KMS-11 (cell line): ENCODE data around the gene ATP6V1B1.

ENCODE experiments used
- H2AFZ ChIP-seq: fragments of 200-600 bp; sonication (generic); 2 replicates; pipeline ENCODE4 v1.6.1; 2016; ENCODE audit warnings: antibody characterized with exemption, mixed run types, low read depth
- H3K27ac ChIP-seq: fragments of 200-600 bp; sonication (generic); 2 replicates; pipeline ENCODE4 v1.6.1; 2016; ENCODE audit warnings: mild to moderate bottlenecking, mixed run types
- H3K27me3 ChIP-seq: fragments of 200-600 bp; sonication (generic); 2 replicates; pipeline ENCODE4 v1.6.1; 2017; ENCODE audit warnings: mild to moderate bottlenecking, low read depth, mixed run types, moderate library complexity; ENCODE audit not compliant: insufficient read depth
- H3K36me3 ChIP-seq: fragments of 200-600 bp; sonication (generic); 2 replicates; pipeline ENCODE4 v1.6.1; 2017; ENCODE audit warnings: mild to moderate bottlenecking, mixed run types; ENCODE audit not compliant: insufficient read depth
- H3K4me1 ChIP-seq: fragments of 200-600 bp; sonication (generic); 2 replicates; pipeline ENCODE4 v1.6.1; 2016; ENCODE audit warnings: mild to moderate bottlenecking, low read depth, mixed run types; ENCODE audit not compliant: poor library complexity, severe bottlenecking
- H3K4me2 ChIP-seq: fragments of 200-600 bp; sonication (generic); 2 replicates; pipeline ENCODE4 v1.7.0; 2016; ENCODE audit warnings: mild to moderate bottlenecking, mixed run types
- H3K4me3 ChIP-seq: fragments of 200-600 bp; sonication (generic); IDR thresholded peaks from 2 replicates; pipeline ENCODE4 v1.6.1; 2017; ENCODE audit warnings: low read depth, low read length, mixed read lengths; ENCODE audit not compliant: insufficient read depth
- H3K79me2 ChIP-seq: fragments of 200-600 bp; sonication (generic); 2 replicates; pipeline ENCODE4 v1.6.1; 2016; ENCODE audit warnings: low read depth, mixed run types; ENCODE audit not compliant: insufficient read depth
- H3K9ac ChIP-seq: fragments of 200-600 bp; sonication (generic); 2 replicates; pipeline ENCODE4 v1.6.1; 2016; ENCODE audit warnings: mild to moderate bottlenecking, mixed run types
- H4K20me1 ChIP-seq: fragments of 200-600 bp; sonication (generic); 2 replicates; pipeline ENCODE4 v1.6.1; 2016; ENCODE audit warnings: mild to moderate bottlenecking, mixed run types; ENCODE audit not compliant: insufficient read depth
- TF ChIP-seq, protein P1 (sequence below): fragments of 200-600 bp; sonication (generic); conservative IDR thresholded peaks from 2 replicates; pipeline ENCODE4 v1.6.1; 2017; ENCODE audit warnings: low read depth, mild to moderate bottlenecking, antibody characterized with exemption, low read length, moderate library complexity, mixed read lengths

Gene ATP6V1B1

GRCh38 chr2:70987386-70987785 is 51.7 kb downstream of the ATP6V1B1 start:
- Histone ChIP-seq H3K79me2 (peaks cover under 1% of the 10 kb centered on the region; the same call in 1 of the 2 replicates), H3K9ac (no peak overlapping the region), H2AFZ (no peak overlapping the region), H4K20me1 (no peaks in the 10 kb centered on the region), H3K36me3 (peaks cover 3% of the 10 kb centered on the region; the same call in 1 of the 2 replicates), H3K27ac (no peak overlapping the region), H3K4me3 (no peak overlapping the region), H3K27me3 (no peaks in the 10 kb centered on the region), H3K4me2 (no peak overlapping the region), H3K4me1 (no peaks in the 10 kb centered on the region)
- TF ChIP-seq, protein P1, sequence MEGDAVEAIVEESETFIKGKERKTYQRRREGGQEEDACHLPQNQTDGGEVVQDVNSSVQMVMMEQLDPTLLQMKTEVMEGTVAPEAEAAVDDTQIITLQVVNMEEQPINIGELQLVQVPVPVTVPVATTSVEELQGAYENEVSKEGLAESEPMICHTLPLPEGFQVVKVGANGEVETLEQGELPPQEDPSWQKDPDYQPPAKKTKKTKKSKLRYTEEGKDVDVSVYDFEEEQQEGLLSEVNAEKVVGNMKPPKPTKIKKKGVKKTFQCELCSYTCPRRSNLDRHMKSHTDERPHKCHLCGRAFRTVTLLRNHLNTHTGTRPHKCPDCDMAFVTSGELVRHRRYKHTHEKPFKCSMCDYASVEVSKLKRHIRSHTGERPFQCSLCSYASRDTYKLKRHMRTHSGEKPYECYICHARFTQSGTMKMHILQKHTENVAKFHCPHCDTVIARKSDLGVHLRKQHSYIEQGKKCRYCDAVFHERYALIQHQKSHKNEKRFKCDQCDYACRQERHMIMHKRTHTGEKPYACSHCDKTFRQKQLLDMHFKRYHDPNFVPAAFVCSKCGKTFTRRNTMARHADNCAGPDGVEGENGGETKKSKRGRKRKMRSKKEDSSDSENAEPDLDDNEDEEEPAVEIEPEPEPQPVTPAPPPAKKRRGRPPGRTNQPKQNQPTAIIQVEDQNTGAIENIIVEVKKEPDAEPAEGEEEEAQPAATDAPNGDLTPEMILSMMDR, result no peak

DNA sequence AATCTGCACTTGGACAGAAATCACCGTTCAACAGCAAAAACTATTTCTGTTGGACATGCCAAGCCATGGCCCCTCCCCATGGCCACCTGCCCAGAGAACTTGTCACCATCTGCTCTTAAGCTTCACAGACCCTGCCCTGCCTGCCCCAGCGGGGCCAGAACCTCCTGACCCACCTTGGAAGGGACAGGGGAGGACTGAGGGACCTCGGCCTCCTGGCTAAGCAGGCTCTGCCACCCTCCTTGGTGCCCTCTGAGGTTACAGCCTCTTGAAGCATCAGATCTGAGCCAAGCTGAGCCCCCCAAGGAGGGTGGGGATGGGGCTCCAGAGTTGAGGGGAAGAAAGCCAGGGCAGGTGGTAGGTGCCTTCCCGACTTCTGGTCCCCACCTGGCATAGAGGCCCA is 52.5 kb downstream of the ATP6V1B1 start:
- Histone ChIP-seq H4K20me1 (no peaks in the 10 kb centered on the region), H3K4me3 (no peak overlapping the region), H3K79me2 (peaks cover 8% of the 10 kb centered on the region), H3K9ac (no peak overlapping the region), H3K36me3 (peaks cover 3% of the 10 kb centered on the region; the same call in 1 of the 2 replicates), H3K4me1 (peaks cover 5% of the 10 kb centered on the region), H3K27me3 (no peaks in the 10 kb centered on the region), H2AFZ (no peak overlapping the region), H3K4me2 (no peak overlapping the region), H3K27ac (no peak overlapping the region)
- TF ChIP-seq, protein P1, result no peak

- Histone ChIP-seq H3K27ac (no peak overlapping the region), H4K20me1 (no peaks in the 10 kb centered on the region), H3K79me2 (peaks cover 17% of the 10 kb centered on the region), H3K4me1 (peaks cover 13% of the 10 kb centered on the region), H3K9ac (no peak overlapping the region), H3K4me3 (no peak overlapping the region), H3K36me3 (peaks cover 3% of the 10 kb centered on the region; the same call in 1 of the 2 replicates), H3K27me3 (no peaks in the 10 kb centered on the region), H3K4me2 (no peak overlapping the region), H2AFZ (no peak overlapping the region)
- TF ChIP-seq, protein P1, result no peak
Measured at GRCh38 chr2:70988726-70989648, 53.3 kb downstream of the ATP6V1B1 start.

GRCh38 chr2:70990216-70990615 is 54.5 kb downstream of the ATP6V1B1 start:
- Histone ChIP-seq H3K79me2 (peaks cover 23% of the 10 kb centered on the region), H3K36me3 (peaks cover 3% of the 10 kb centered on the region; the same call in 1 of the 2 replicates), H3K9ac (no peak overlapping the region), H3K4me2 (no peak overlapping the region), H4K20me1 (no peaks in the 10 kb centered on the region), H3K27me3 (no peaks in the 10 kb centered on the region), H2AFZ (no peak overlapping the region), H3K4me3 (no peak overlapping the region), H3K27ac (no peak overlapping the region), H3K4me1 (peaks cover 13% of the 10 kb centered on the region)
- TF ChIP-seq, protein P1, result no peak
